ENCODE results near the gene OVOL2. TPM values are rescaled to one million over a fixed set of nuclear protein-coding genes. Genes with fewer than 3 reads are reported as not detected.

Gene OVOL2
- total RNA-seq, 4 donors from 2014 or later = 8.1 to 14.7 (median 9.4) TPM

GRCh38 chr20:18014411-18014810 lies 43.3 kb downstream of the OVOL2 start:
- DNase-seq = no peak
- H3K4me3 ChIP-seq = no peak overlapping the region
- WGBS, 2 donors = 87 to 94% methylated on average over 3 to 6 of the region's 6 CpGs
- H3K9me3 ChIP-seq = no peaks in the 10 kb centered on the region
- TF ChIP-seq POLR2A (IDR thresholded peaks at IDR 0.05) = no peak
- TF ChIP-seq, protein P1, sequence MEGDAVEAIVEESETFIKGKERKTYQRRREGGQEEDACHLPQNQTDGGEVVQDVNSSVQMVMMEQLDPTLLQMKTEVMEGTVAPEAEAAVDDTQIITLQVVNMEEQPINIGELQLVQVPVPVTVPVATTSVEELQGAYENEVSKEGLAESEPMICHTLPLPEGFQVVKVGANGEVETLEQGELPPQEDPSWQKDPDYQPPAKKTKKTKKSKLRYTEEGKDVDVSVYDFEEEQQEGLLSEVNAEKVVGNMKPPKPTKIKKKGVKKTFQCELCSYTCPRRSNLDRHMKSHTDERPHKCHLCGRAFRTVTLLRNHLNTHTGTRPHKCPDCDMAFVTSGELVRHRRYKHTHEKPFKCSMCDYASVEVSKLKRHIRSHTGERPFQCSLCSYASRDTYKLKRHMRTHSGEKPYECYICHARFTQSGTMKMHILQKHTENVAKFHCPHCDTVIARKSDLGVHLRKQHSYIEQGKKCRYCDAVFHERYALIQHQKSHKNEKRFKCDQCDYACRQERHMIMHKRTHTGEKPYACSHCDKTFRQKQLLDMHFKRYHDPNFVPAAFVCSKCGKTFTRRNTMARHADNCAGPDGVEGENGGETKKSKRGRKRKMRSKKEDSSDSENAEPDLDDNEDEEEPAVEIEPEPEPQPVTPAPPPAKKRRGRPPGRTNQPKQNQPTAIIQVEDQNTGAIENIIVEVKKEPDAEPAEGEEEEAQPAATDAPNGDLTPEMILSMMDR (IDR thresholded peaks at IDR 0.05) = no peak
- no peaks in the 10 kb centered on the region for H3K36me3 ChIP-seq
- no peaks in the 10 kb centered on the region for H3K4me1 ChIP-seq
- H3K27ac ChIP-seq = no peak overlapping the region
- intact Hi-C loops (cut with DNase I) = no loop called here
- H3K27me3 ChIP-seq = no peaks in the 10 kb centered on the region

- WGBS, 2 donors = 92 to 100% methylated on average over 2 of the region's 2 CpGs
- intact Hi-C loops (cut with DNase I) = no loop called here
These were observed 44.8 kb downstream of the OVOL2 start for GRCh38 chr20:18012901-18013300.

GRCh38 chr20:18011951-18012645 lies 45.6 kb downstream of the OVOL2 start:
- H3K27me3 ChIP-seq = no peaks in the 10 kb centered on the region
- peaks cover 0 to 12% (median 4%) of the 10 kb centered on the region in 3 donors for H3K4me1 ChIP-seq
- no peaks in the 10 kb centered on the region for H3K36me3 ChIP-seq
- no peak overlapping the region for H3K27ac ChIP-seq
- intact Hi-C loops (cut with DNase I) = no loop called here
- 92 to 93% methylated on average over 13 to 17 of the region's 21 CpGs for whole genome bisulfite sequencing, 2 donors
- no peak for DNase-seq
- H3K4me3 ChIP-seq = no peak overlapping the region
- H3K9me3 ChIP-seq = no peaks in the 10 kb centered on the region
- TF ChIP-seq, protein P1 (IDR thresholded peaks at IDR 0.05) = no peak
- TF ChIP-seq POLR2A (IDR thresholded peaks at IDR 0.05) = no peak

More at GRCh38 chr20:18012901-18013300, 44.8 kb downstream of the OVOL2 start:
- H3K4me3 ChIP-seq = no peak overlapping the region
- DNase-seq = no peak
- TF ChIP-seq POLR2A (IDR thresholded peaks at IDR 0.05) = no peak
- TF ChIP-seq, protein P1 (IDR thresholded peaks at IDR 0.05) = no peak
- H3K36me3 ChIP-seq = no peaks in the 10 kb centered on the region
- H3K9me3 ChIP-seq = no peaks in the 10 kb centered on the region
- H3K27me3 ChIP-seq = no peaks in the 10 kb centered on the region
- H3K4me1 ChIP-seq = peaks cover 0 to 4% (median 0%) of the 10 kb centered on the region in 3 donors
- H3K27ac ChIP-seq = no peak overlapping the region

GRCh38 chr20:18011482-18011881 lies 46.2 kb downstream of the OVOL2 start:
- Histone ChIP-seq H3K4me1 (peaks cover 0 to 13% (median 4%) of the 10 kb centered on the region in 3 donors), H3K36me3 (no peaks in the 10 kb centered on the region), H3K27me3 (no peaks in the 10 kb centered on the region), H3K4me3 (no peak overlapping the region), H3K9me3 (no peaks in the 10 kb centered on the region), H3K27ac (no peak overlapping the region)
- WGBS, 2 donors = 91 to 93% methylated on average over 7 to 14 of the region's 14 CpGs
- no peak for DNase-seq
- TF ChIP-seq POLR2A (IDR thresholded peaks at IDR 0.05) = no peak
- TF ChIP-seq, protein P1 (IDR thresholded peaks at IDR 0.05) = no peak
- intact Hi-C loops (cut with DNase I) = no loop called here

DNA sequence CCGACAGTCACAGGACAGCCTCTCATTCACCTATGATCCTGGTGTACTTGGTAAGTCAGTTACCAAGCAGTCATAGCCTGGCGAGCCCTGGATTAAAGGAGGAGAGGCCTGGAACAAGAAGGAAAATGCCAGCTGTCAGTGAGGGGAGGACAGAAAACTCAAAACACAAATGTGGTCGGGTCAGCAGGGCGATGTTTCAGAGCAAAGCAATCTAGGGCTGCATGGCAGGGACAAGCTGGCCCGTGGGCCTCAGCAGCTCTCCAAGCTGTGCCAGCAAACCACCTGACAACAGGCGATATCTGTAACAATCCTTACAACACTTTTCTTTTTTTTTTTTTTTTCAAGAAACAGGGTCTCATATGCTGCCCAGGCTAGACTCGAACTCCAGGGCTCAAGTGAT lies 48.6 kb downstream of the OVOL2 start:
- DNase-seq = no peak
- Histone ChIP-seq H3K9me3 (no peaks in the 10 kb centered on the region), H3K27ac (no peak overlapping the region), H3K27me3 (no peaks in the 10 kb centered on the region), H3K4me3 (no peak overlapping the region), H3K36me3 (no peaks in the 10 kb centered on the region), H3K4me1 (peaks cover 0 to 21% (median 4%) of the 10 kb centered on the region in 3 donors)
- intact Hi-C loops (cut with DNase I) = no loop called here
- TF ChIP-seq POLR2A (IDR thresholded peaks at IDR 0.05) = no peak
- TF ChIP-seq, protein P1 (IDR thresholded peaks at IDR 0.05) = no peak
- 85 to 89% methylated on average over 7 of the region's 7 CpGs for WGBS, 2 donors

Measured in esophagus squamous epithelium (tissue), 5 donors.